HG03060 (cell line): ENCODE results near the gene SNPH.

Source experiments
- ATAC-seq: cut with Tn5 transposase; IDR thresholded peaks from one replicate; pipeline ENCODE4 v1.9.1; 2021; ENCODE audit warnings: low read depth, moderate number of reproducible peaks; ENCODE audit not compliant: unreplicated experiment

Gene SNPH

DNA sequence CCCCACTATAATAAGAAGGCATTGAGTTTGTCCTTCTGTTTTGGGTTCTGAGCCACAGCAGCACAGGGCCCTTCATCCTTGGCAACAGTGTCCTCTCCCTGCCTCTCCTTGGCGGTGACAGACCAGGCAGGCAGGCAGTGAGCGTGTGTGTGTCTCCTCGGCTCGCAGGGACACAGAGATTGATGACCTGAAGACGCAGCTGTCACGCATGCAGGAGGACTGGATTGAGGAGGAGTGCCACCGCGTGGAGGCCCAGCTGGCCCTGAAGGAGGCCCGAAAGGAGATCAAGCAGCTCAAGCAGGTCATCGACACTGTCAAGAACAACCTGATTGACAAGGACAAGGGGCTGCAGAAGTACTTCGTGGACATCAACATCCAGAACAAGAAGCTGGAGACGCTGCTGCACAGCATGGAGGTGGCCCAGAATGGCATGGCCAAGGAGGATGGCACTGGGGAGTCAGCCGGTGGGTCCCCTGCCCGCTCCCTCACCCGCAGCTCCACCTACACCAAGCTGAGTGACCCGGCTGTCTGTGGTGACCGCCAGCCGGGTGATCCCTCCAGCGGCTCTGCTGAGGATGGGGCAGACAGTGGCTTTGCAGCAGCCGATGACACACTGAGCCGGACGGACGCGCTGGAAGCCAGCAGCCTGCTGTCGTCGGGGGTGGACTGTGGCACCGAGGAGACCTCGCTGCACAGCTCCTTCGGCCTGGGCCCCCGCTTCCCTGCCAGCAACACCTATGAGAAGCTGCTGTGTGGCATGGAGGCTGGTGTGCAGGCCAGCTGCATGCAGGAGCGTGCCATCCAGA, 38.8 kb downstream of the SNPH start:
- ATAC-seq: no peak

DNA sequence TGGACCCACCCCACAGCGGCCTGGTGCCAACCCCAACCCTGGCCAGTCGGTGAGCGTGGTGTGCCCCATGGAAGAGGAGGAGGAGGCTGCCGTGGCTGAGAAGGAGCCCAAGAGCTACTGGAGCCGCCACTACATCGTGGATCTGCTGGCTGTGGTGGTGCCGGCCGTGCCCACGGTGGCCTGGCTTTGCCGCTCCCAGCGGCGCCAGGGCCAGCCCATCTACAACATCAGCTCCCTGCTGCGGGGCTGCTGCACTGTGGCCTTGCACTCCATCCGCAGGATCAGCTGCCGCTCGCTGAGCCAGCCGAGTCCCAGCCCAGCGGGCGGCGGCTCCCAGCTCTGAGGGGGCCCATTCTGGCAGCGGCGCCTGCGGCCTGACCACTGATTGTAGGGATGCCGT, 39.6 kb downstream of the SNPH start:
- no peak for ATAC-seq

DNA sequence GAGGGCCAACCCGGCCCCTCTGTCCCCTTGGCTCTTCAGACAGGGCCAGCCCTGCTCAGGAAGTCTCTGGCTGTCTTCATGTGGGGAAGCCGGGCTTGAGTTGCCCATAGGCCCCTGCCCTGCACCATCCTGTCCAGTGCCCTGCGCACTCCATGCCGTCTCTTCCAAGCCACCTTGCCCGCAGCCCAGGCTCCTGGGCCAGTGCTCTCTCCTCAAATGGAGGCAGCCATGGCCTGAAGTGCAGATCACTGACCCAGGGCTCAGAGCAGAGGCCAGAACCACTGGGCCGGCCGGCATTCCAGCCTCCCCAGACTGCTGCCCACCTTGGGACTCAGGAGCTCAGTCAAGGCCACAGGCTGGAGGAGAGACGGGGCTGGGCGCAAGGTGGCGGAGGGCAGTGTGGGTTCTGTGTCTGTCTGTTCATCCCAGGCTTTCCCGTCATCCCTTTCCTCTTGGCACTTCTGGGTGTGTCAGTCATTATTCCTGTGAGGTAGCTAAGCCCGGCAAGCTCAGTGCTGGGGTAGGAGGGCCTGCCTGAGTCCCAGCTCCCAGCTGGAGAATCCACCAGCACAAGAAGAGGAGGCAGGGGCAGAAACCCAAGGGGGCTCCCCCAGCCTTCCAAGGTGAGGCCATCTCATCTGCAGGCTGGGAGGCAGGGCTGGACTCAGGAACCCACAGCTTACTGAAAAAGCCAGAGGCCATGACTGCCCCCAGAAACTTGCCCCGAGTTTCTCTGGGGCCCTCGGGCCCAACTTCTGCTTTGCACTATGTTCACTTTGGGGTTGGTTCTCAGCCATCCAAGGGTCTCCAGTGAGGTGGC, 40.4 kb downstream of the SNPH start:
- no peak for ATAC-seq

DNA sequence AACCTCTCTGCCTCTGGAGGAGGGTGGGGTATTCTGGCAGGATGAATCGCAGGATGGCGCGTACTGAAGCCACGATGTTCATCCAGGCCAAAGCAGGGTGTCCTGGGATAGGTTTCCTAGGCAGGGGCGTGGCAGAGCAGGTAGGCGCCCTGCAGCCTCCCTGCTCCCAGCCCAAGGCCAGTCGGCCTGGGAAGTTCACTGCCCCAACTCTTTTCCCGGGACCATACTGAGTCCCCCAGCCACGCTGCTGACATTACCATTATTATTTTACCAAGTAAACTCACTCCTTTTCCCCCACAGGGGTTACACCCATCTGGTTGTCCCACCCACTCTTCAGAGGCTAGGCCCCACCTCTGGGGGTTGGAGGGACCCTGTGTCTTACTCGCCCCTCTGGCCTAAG, 41.1 kb downstream of the SNPH start:
- no peak for ATAC-seq

DNA sequence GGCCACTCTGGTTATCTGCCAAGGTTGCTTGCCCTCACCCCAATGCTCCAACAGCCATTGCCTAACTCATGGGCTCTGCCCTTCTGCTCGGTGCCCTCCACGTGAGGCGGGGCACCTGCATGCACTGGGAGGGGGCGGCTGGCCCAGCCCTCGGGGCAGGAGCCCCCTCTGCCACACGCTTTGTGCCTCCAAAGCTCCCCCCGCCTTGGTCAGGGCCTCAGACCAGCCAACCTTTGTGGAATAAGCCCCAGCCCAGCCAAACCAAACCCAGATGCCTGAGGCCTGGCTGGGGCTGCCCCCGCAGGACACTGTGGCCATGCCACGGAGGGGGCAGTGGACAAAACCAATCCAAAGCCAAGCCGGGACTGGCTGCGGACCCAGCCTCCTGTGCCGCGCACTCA, 41.5 kb downstream of the SNPH start:
- no peak for ATAC-seq

DNA sequence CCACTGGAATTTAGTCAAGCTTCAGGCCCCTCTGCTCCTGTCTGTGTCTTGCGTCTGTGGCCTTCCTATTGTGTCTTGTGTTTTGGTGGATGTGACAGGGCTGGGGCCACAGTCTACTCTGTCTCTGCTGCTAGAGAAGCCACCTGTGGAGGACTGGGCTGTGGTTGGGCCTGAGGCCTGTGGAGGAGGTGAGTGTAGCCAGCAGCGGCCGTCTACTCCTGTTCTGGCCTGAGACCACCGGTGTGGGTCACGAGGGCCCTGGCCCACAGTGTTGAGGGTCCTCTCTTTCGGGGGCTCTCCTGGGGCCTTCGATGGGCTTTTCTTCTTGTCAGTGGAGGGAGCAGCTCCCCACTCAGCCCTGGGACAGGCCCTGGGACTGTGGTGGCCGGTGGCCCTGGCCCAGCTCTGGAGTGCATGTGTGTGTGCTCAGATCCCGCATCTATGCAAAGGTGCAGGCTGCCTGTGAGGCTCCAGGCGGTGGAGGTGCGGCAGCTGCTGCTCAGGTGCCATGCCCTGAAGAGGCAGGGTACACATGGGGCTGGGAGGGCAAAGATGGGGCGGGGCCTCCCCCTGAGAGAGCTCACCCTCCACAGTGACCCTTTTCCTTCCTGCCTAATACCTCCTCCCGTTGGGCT, 42.1 kb downstream of the SNPH start:
- ATAC-seq: no peak

DNA sequence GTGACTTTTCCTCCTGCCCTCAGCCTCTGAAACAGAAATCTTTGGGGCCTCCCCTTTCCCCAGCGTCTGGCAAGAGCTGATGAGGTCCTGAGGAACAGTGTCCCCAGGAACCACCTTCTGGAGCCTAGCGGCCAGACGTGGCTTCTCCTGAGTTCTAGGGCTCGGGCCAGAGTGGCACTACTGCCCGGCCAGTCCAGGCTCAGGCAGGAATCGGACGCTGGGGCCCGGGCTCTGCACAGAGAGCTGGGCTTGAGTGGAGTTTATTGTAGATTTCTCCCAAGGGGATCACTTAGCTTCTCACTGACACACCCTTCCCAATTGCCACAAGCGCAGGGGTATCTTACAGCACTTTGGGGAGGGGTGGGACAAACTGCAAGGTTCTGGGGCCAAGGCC, 42.6 kb downstream of the SNPH start:
- ATAC-seq: no peak

DNA sequence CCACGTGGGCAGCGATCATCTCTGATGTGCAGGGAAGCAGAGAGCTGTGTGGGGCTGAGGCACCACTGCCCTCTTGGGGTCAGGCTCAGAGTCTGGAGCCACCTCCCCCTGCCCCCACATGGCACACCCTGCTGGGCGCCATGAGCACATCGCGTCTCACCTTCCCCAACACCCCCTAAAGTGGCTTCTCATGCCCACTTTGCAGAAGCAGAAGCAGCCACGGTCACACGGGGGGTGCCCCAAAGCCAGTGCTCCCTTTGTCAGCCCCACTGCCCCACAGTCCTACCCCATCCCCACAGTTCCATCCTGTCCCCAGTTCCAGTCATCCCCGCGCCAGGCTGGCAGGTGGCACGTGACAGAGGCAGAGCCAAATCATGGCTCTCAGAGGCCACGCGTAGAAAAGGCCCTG, 43.3 kb downstream of the SNPH start:
- ATAC-seq: no peak

DNA sequence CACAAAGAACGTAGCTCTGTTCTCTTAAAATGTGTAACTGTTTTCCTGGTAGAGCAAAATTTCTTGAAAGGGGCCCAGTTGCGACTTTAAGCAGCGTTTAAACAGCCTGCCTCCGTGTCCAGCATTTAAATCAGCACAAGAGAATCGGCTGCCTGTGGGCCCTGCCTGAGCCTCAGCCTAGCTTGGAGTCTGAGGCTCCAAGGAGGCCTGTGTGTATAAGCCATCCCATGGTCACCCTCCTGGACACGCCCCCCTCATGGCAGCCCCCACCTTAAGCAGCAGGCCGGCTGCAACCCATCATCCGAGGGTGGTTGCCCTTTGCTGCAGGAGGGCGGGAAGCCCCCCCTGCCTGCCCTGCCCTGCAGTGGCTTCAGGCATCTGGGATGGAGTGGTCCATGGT, 44.0 kb downstream of the SNPH start:
- no peak for ATAC-seq

DNA sequence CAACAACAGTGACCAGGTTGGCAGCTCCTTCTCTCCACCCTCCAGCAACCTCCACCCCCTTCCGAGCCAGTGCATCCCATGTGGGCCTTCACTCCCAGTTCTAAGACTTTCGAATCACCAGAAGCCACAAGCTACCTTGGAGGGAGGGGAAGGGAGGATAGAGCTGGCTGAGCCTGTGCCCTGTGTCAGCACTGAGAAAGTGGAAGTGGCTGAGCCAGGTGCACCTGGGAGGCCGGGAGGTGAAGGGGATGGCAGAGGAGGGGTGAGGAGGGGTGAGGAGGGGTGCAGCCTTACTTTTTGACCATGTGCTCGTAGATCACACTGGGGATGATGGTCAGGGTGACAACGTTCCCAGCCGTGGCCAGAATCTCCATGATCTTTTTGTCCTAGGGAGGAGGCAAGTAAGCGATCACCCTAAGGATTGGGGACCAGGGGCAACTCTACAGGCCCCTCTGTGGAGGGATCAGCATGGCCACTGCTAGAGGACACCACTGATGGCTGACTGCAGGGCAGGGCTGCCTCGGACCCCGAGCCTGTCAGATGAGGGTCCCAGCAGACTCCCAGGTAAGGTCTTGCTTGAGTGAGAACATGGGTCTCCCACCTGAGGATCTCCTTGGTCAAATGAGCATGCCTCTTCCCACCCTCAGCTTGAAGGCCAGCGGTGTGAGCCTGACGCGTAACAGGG, 44.6 kb downstream of the SNPH start:
- no peak for ATAC-seq

DNA sequence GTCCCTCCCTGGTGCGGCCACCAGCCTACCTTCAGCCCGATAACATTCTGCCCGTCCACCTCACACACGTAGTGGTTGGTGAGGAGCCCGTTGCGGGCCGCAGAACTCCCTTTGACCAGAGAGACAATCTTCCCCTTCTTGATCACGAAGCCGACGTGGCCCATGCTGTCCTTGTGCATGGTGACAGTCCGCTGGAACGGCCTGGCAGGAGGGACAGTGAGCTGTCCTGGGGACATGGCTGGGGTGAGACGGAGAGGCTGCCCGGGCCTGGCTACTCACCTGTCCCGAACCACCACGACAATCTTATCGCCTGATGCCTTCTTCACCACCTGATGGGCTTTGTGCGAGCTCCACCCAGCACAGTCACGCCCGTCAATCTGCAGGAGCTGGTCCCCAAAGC, 46.2 kb downstream of the SNPH start:
- ATAC-seq: no peak

DNA sequence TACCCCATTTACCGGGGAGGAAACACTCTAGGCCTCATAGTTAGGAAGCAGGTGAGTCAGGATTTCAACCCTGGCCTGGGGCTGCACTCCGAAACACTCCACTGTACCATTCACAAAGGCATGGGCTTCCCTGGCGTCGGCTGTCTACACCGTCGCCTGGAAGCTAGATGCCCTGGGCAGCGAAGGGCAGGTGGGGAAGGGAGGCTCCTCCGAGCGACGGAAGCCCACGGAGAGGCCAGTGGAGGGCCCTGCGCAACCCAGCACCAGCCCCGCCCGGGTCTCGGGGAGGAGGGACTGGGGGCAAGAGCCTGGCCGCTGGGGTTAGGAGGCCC, 46.8 kb downstream of the SNPH start:
- no peak for ATAC-seq

DNA sequence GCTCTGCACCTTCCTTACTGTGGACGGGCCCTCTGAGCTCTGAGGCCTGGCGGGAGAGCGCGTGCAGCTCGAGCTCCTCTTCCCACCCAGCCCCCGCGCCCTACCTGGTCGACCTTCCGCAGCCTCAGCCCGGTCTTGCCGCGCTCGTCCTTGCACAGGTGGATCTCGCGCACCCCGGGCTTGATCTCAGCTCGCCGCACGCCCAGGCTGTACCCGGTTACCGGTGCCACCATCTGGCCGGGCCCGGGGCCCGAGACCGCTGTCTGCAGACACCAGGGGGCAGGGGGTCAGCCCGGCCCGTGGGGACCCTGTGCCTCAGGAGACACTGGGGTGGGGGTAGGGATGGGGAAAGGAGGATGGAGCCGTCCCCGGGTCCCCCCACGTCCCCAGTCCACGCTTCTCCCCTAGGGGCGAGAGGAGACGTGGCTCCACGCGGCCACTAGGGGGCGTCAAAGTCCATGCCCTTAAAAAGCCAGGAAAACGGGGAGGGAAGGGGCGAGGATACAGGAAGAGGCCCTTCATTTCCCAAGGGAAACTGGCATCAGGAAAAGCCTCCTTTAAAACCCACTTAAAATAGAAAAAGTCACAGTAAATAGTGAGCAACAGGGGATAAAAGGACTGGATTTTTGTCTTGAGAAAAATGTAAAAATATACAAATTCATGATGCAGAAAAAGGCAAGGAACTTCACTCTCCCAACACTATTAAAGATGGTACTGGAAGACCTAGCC, 47.3 kb downstream of the SNPH start:
- ATAC-seq: no peak

DNA sequence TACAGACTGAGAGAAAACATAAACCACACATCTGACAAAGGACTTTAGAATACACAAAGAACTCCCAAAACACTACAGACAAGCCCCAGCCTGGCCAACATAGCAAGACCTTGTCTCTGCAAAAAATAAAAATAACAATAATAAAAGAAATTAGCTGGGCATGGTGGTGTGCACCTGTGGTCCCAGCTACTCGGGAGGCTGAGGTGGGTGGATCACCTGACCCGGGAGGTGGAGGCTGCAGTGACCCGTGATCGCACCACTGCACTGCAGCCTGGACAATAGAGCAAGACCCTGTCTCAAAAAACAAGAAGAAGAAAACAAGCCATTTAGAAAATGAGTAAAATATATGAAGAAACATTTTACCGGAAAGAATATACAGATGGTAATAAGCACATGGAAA, 49.7 kb downstream of the SNPH start:
- no peak for ATAC-seq

DNA sequence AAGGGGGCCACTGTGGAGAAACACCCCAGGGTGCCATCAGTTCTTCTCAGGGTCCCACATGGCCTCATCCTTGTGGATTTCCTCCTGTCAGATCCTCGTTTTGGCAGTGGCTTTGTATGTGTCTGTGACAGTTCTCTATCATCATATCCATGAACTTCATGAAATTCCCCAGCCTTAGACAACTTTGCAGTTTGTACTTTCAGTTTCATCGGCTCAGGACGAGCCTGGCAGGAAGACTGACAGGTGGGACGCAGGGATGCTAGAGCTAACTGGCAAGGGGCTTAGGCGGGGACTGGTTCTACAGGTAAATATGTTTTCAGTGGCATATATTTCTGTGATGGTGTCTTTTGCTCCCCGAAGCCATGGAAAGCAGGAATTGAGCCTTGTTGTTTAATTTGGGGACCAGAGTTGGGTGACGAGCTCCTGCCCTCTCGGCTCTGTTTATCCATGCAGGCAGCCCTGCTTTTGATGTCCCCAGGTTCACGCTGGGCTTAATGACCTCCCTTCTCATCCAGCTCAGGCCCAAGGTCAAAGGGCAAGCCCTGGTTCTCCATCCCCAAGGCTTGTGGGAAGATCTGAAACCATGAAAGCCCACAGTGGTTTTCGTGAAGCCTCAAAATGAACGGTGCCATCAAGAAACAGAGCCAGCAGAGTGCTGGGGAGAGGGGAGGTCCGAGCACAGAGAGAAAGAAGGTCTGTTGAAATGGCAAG, 51.6 kb downstream of the SNPH start:
- ATAC-seq: no peak

DNA sequence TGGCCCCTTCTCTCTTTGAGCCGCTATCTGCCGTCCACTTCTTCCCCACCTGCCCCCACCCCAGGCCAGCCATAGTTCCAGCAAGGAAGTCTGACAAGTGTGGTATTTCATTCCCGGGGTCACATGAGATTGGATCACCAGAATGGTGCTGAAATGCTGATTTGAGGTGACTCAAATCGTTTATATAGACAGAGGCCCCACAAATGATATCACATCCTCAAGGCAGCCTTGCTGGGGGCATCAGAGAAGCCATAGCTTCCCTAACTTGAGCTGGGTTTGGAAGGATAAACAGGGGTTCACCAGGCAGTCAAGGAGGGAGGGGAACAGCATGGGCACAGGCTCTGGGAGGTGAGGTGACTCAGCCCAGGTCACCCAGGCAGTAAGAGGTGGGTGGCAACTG, 53.0 kb downstream of the SNPH start:
- ATAC-seq: no peak

DNA sequence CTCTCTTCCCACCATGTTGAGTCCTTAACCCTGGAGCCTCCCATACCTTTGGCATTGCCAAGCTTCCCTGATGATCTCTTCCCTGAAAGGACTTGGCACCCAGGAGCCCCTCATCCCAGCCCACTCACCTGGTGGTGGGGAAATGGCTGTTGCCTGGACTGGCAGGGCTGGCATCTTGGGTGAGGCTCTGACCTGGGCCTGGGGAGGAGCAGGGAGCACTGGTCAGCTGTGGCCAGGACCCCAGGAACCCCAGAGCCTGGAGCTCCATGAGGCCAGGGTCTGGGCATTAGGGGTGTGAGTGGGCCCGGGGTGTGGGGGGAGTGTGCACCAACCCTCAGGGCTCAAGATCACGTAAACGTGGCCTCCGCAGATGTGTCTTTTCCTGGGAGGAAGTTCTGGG, 53.4 kb downstream of the SNPH start:
- no peak for ATAC-seq

DNA sequence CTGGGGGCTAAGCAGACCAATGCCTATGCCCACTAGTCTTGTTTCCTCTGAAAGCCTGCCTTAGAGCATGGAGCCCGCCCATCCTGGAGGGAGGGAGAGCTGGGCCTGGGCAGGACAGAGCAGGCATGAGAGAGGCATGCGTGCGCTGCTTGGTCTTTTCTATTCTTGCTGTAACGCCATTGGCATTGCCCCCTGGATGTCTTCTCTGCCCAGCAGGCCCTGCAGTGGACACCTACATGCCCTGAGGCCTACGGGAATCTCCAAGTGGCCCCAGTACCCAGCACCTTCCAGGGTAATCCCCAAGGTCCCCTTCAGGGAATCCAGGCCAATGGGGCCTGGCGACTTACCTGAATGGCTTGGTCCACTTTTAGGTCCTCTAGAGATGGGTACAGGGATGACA, 53.9 kb downstream of the SNPH start:
- no peak for ATAC-seq

DNA sequence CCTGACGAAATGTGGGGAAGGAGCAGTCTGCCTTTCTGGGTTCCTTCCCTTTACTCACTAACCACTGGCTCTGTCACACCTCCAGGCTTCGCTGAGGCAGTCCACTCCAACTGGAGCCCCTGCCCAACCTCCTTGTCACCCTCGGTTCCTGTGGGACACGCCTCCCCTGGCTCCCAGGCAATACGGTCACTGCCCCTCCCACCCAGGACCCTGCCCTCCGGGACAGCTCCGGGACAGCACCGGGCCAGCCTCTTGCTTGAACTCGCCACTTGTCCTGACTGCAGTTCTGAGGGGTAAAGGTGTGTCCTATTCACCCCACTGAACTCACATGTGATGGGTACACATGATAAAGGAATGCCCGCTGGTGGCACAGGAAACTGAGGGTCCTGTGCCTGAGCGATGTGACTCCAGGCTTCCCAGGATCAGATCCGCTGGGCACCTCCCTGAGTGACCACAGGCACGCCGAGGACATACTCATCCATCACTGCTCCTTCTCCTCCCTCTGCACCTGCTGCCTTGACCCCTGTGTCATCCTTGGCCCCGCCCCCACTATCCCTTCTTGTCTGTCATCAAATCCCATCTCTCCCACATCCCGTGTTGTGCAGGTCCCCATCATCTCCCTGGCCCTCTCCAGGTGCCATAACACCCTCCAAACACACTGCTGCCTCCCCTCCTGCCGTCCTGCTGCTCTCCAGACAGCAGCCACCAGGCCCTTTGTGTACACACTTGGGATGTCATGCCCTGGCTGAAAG, 55.0 kb downstream of the SNPH start:
- ATAC-seq: no peak
